SK-N-MC (cell line): ENCODE data around the gene SAG.

Experiments used
- DNase-seq: peaks from one replicate; pipeline ENCODE4 v3.0.0-alpha.2; 2011; ENCODE audit warnings: low read depth, low spot score
- H3K27ac ChIP-seq: fragments of 200-600 bp; sonication (generic); 2 replicates; pipeline ENCODE4 v1.5.1; 2016; ENCODE audit warnings: mixed run types
- H3K36me3 ChIP-seq: fragments of 200-600 bp; sonication (generic); 2 replicates; pipeline ENCODE4 v1.6.1; 2017; ENCODE audit warnings: antibody characterized with exemption, low read length, mixed read lengths; ENCODE audit not compliant: insufficient read depth
- H3K4me3 ChIP-seq: fragments of 200-600 bp; sonication (generic); 2 replicates; pipeline ENCODE4 v1.5.1; 2016
- H3K9ac ChIP-seq: fragments of 200-600 bp; sonication (generic); 2 replicates; pipeline ENCODE4 v1.8.0; 2017; ENCODE audit warnings: mixed run types, mixed read lengths; ENCODE audit not compliant: insufficient read length
- H3K9me3 ChIP-seq: fragments of 200-600 bp; sonication (generic); 2 replicates; pipeline ENCODE4 v1.6.1; 2017; ENCODE audit warnings: low read depth, mild to moderate bottlenecking, antibody characterized with exemption, low read length, moderate library complexity, mixed read lengths
- EZH2 ChIP-seq: fragments of 200-600 bp; sonication (generic); IDR thresholded peaks from one replicate; pipeline ENCODE4 v1.6.1; 2017; ENCODE audit warnings: antibody characterized with exemption
- FOXP2 ChIP-seq: optimal IDR thresholded peaks from 2 replicates; pipeline ENCODE3; 2011; ENCODE audit warnings: mild to moderate bottlenecking, moderate library complexity; ENCODE audit not compliant: insufficient read depth; ENCODE audit errors: extremely low read length, control extremely low read depth
- POLR2AphosphoS5 ChIP-seq: IDR thresholded peaks from 2 replicates; pipeline ENCODE4 v1.6.1; 2012; ENCODE audit warnings: mild to moderate bottlenecking, low read depth, low read length, borderline replicate concordance

Gene SAG

GRCh38 chr2:233343171-233343705, 35.6 kb downstream of the SAG start:
- no peak for DNase-seq
- Histone ChIP-seq H3K27ac (peak overlapping the region; percentile 31; the same call in 1 of the 2 replicates), H3K4me3 (no peak overlapping the region), H3K9ac (peak overlapping the region; percentile 32), H3K9me3 (no peaks in the 10 kb centered on the region), H3K36me3 (no peaks in the 10 kb centered on the region)
- no peak for TF ChIP-seq EZH2
- TF ChIP-seq POLR2AphosphoS5 = no peak
- TF ChIP-seq FOXP2 = no peak

GRCh38 chr2:233346376-233346775, 38.8 kb downstream of the SAG start:
- Histone ChIP-seq H3K4me3 (no peak overlapping the region), H3K36me3 (no peaks in the 10 kb centered on the region), H3K9ac (no peak overlapping the region), H3K27ac (no peak overlapping the region), H3K9me3 (no peaks in the 10 kb centered on the region)
- no peak for TF ChIP-seq EZH2
- no peak for TF ChIP-seq POLR2AphosphoS5
- TF ChIP-seq FOXP2 = no peak
- no peak for DNase-seq

- Histone ChIP-seq H3K9me3 (no peaks in the 10 kb centered on the region), H3K36me3 (no peaks in the 10 kb centered on the region), H3K4me3 (no peak overlapping the region), H3K9ac (no peak overlapping the region), H3K27ac (no peak overlapping the region)
- no peak for DNase-seq
- no peak for TF ChIP-seq POLR2AphosphoS5
- no peak for TF ChIP-seq FOXP2
- no peak for TF ChIP-seq EZH2
These were observed 39.3 kb downstream of the SAG start for GRCh38 chr2:233346930-233347329.

- Histone ChIP-seq H3K9ac (no peak overlapping the region), H3K4me3 (no peak overlapping the region), H3K36me3 (no peaks in the 10 kb centered on the region), H3K9me3 (no peaks in the 10 kb centered on the region), H3K27ac (no peak overlapping the region)
- TF ChIP-seq EZH2 (no peak), POLR2AphosphoS5 (no peak), FOXP2 (no peak)
- DNase-seq = no peak
These were observed 41.7 kb downstream of the SAG start for GRCh38 chr2:233349005-233349998.

GRCh38 chr2:233350708-233351107, 43.1 kb downstream of the SAG start:
- H3K36me3 ChIP-seq = peaks cover 4% of the 10 kb centered on the region
- TF ChIP-seq EZH2 (no peak), POLR2AphosphoS5 (no peak), FOXP2 (no peak)
- peak overlapping the region; percentile 57 for H3K4me3 ChIP-seq
- H3K9me3 ChIP-seq = no peaks in the 10 kb centered on the region
- no peak for DNase-seq
- H3K27ac ChIP-seq = peak overlapping the region; percentile 92
- peak overlapping the region; percentile 68 for H3K9ac ChIP-seq

- H3K27ac ChIP-seq = peak overlapping the region; percentile 92
- peak overlapping the region; percentile 68 for H3K9ac ChIP-seq
- TF ChIP-seq FOXP2 (no peak), EZH2 (no peak), POLR2AphosphoS5 (no peak)
- no peaks in the 10 kb centered on the region for H3K9me3 ChIP-seq
- DNase-seq = no peak
- H3K36me3 ChIP-seq = peaks cover 9% of the 10 kb centered on the region
- no peak overlapping the region for H3K4me3 ChIP-seq
These were observed 43.8 kb downstream of the SAG start for GRCh38 chr2:233351423-233351822.

GRCh38 chr2:233352141-233352842, 44.7 kb downstream of the SAG start:
- H3K4me3 ChIP-seq = no peak overlapping the region
- no peak for DNase-seq
- H3K9ac ChIP-seq = no peak overlapping the region
- H3K27ac ChIP-seq = no peak overlapping the region
- no peaks in the 10 kb centered on the region for H3K9me3 ChIP-seq
- H3K36me3 ChIP-seq = peaks cover 18% of the 10 kb centered on the region
- no peak for TF ChIP-seq EZH2
- TF ChIP-seq FOXP2 = no peak
- no peak for TF ChIP-seq POLR2AphosphoS5

GRCh38 chr2:233353101-233353768, 45.6 kb downstream of the SAG start:
- no peaks in the 10 kb centered on the region for H3K9me3 ChIP-seq
- peaks cover 25% of the 10 kb centered on the region for H3K36me3 ChIP-seq
- TF ChIP-seq EZH2 = no peak
- TF ChIP-seq POLR2AphosphoS5 = no peak
- TF ChIP-seq FOXP2 = no peak
- H3K27ac ChIP-seq = peak overlapping the region; percentile 86; the same call in 1 of the 2 replicates
- peak overlapping the region; percentile 89 for H3K4me3 ChIP-seq
- peak overlapping the region; percentile 87 for H3K9ac ChIP-seq
- DNase-seq = no peak
